CD4-positive, CD25-positive, alpha-beta regulatory T cell (primary cell): ENCODE measurements around the gene GPATCH1. TPM values are rescaled to one million over a fixed set of nuclear protein-coding genes. Genes with fewer than 3 reads are reported as not detected.

ENCODE experiments used
- ATAC-seq, 2 donors: fragments of 150-1000 bp; cut with Tn5 transposase; one replicate each; pipeline ENCODE4 v1.10.0; 2021; ENCODE audit warnings: low read depth in 2 of 2, moderate number of reproducible peaks in 2 of 2, moderate library complexity in 1 of 2
- DNase-seq, 3 donors: peaks; one replicate each; pipeline versions ENCODE4 v3.0.0 to v3.0.0-alpha.2; 2012 to 2022; ENCODE audit warnings: mixed read lengths in 1 of 3
- H3K27ac ChIP-seq: one replicate; pipeline ENCODE4 v1.7.0; 2013; ENCODE audit warnings: mild to moderate bottlenecking, low read length; ENCODE audit not compliant: insufficient read depth, poor library complexity, severe bottlenecking
- H3K27me3 ChIP-seq: one replicate; pipeline ENCODE4 v1.7.0; 2013; ENCODE audit warnings: low read length; ENCODE audit not compliant: control insufficient read depth, insufficient read depth
- H3K36me3 ChIP-seq: one replicate; pipeline ENCODE4 v1.7.0; 2013; ENCODE audit warnings: mild to moderate bottlenecking, low read length, moderate library complexity; ENCODE audit not compliant: control insufficient read depth, insufficient read depth
- H3K4me1 ChIP-seq: 2 replicates; pipeline ENCODE4 v1.7.0; 2013; ENCODE audit warnings: mild to moderate bottlenecking, low read length; ENCODE audit not compliant: insufficient read depth, control insufficient read depth, poor library complexity, severe bottlenecking
- H3K4me3 ChIP-seq: one replicate; pipeline ENCODE4 v1.7.0; 2013; ENCODE audit warnings: low read depth, mild to moderate bottlenecking, low read length, moderate library complexity
- H3K9me3 ChIP-seq, 2 experiments: 1 replicate in 1 of 2; 2 replicates in 1 of 2; pipeline ENCODE4 v1.7.0; 2013; ENCODE audit warnings: low read length in 2 of 2, mild to moderate bottlenecking in 1 of 2, moderate library complexity in 1 of 2; ENCODE audit not compliant: control insufficient read depth in 2 of 2
- H3K27ac Mint-ChIP-seq, 3 donors: one replicate each; pipeline ENCODE4 v1.8.0; 2020 to 2022; ENCODE audit warnings: mild to moderate bottlenecking in 3 of 3, mixed read lengths in 3 of 3, moderate library complexity in 2 of 3
- H3K27me3 Mint-ChIP-seq: one replicate; pipeline ENCODE4 v1.8.0; 2022; ENCODE audit warnings: mild to moderate bottlenecking, mixed read lengths
- H3K36me3 Mint-ChIP-seq: one replicate; pipeline ENCODE4 v1.8.0; 2020; ENCODE audit warnings: mixed read lengths
- H3K4me1 Mint-ChIP-seq, 4 donors: one replicate each; pipeline ENCODE4 v1.8.0; 2020 to 2022; ENCODE audit warnings: mixed read lengths in 4 of 4, mild to moderate bottlenecking in 1 of 4
- H3K4me3 Mint-ChIP-seq, 4 donors: one replicate each; pipeline ENCODE4 v1.8.0; 2020 to 2022; ENCODE audit warnings: mild to moderate bottlenecking in 4 of 4, mixed read lengths in 4 of 4, moderate library complexity in 3 of 4
- H3K9me3 Mint-ChIP-seq, 7 donors: one replicate each; pipeline ENCODE4 v1.8.0; 2020 to 2022; ENCODE audit warnings: mixed read lengths in 7 of 7, mild to moderate bottlenecking in 3 of 7, moderate library complexity in 2 of 7
- polyA plus RNA-seq, 4 donors: library from polyadenylated mRNA; unstranded; fragments of 300-500 nt; fragmentation: Illumina TruSeq; gene quantifications; one replicate each; pipeline ENCODE4 v1.2.3, GENCODE V29; 2021
- total RNA-seq: library from RNA; stranded (reverse); gene quantifications from one replicate; pipeline ENCODE4 v1.2.3, GENCODE V29; 2022

GPATCH1 gene
- total and polyA plus RNA-seq, 5 donors from 2014 or later: 3.9 to 9.6 (median 5.0) TPM

DNA sequence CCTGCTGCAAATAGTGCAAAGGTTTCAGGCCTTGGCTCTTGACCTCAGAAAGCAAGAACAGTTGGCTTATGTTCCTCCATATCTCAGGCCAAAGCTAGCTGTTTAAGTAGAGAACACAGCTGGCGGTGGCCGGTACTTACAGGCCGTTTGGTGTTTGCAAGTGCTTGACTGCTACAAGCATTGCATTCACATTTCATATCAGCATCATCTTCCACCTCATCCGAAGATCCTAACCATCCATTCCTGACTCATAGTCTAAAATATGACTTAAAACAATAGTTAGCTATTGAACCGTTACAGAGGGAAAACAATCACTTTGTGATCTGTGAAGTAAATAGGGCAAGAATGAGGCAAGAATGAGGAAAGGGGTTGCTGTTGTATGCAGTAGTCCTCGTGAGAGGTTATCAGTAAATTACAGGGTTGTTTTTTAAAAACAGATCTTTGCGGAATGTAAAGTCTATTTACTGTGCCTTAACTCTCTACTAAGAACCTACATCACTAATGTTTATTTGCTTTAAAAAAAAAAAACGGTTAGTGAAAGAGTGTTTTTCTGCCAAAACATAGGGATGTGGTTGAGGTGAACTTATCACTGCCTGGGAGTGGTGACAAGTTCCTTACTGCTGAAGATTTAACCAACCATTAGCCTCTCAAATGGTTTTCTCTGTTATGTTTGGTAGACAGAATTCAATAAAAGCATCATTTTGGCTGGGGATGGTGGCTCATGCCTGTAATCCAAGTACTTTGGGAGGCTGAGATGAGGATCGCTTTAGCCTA, 29.3 kb downstream of the GPATCH1 start:
- no peak overlapping the region for H3K4me3 Mint-ChIP-seq
- no peaks in the 10 kb centered on the region for H3K9me3 Mint-ChIP-seq
- Histone ChIP-seq H3K27me3 (no peaks in the 10 kb centered on the region), H3K4me3 (no peak overlapping the region), H3K27ac (no peak overlapping the region), H3K4me1 (no peaks in the 10 kb centered on the region), H3K9me3 (no peaks in the 10 kb centered on the region), H3K36me3 (peaks cover 78% of the 10 kb centered on the region)
- no peak for DNase-seq
- peaks cover 33% of the 10 kb centered on the region for H3K36me3 Mint-ChIP-seq
- no peaks in the 10 kb centered on the region for H3K4me1 Mint-ChIP-seq
- H3K27me3 Mint-ChIP-seq: no peaks in the 10 kb centered on the region
- no peak for ATAC-seq
- peak overlapping the region in 1 of 3 donors; percentile 29 for H3K27ac Mint-ChIP-seq

DNA sequence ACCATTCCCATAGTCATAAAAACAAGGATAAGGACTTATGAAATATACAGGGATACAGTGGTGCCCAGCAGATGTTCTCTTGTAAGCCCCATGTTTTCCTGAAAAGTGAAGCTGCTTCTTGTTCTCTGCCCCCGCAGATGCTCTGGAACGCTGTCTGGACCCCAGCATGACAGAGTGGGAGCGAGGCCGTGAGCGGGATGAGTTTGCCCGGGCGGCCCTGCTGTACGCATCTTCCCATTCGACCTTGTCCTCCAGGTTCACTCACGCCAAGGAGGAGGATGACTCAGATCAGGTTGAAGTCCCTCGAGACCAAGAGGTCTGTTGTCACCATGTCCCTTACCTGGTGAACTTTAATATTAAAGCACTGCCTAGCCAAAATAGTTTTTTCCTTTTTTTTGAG, 30.6 kb downstream of the GPATCH1 start:
- Histone ChIP-seq H3K27me3 (no peaks in the 10 kb centered on the region), H3K36me3 (peaks cover 81% of the 10 kb centered on the region), H3K4me3 (no peak overlapping the region), H3K9me3 (no peaks in the 10 kb centered on the region), H3K27ac (no peak overlapping the region), H3K4me1 (no peaks in the 10 kb centered on the region)
- no peaks in the 10 kb centered on the region for H3K4me1 Mint-ChIP-seq
- peaks cover 34% of the 10 kb centered on the region for H3K36me3 Mint-ChIP-seq
- DNase-seq: no peak
- no peaks in the 10 kb centered on the region for H3K27me3 Mint-ChIP-seq
- no peak for ATAC-seq
- no peak overlapping the region for H3K4me3 Mint-ChIP-seq
- H3K27ac Mint-ChIP-seq: no peak overlapping the region
- no peaks in the 10 kb centered on the region for H3K9me3 Mint-ChIP-seq

DNA sequence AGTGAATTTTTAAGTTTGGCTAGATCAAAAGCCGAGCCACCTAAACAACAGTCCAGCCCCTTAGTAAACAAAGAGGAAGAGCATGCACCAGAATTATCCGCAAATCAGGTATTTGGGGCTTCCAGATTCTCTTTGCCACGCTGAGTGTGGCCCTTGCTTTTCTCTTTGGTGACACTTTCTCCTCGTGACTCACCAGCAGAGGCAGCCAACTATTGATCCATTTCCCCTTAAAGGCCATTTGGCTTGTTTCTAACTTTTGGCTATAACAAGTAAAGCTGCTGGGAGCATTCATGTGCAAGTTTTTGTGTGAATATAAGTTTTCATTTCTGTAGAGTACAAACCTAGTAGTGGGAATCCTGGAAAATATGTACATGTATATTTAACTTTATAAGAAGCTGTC, 33.3 kb downstream of the GPATCH1 start:
- Histone ChIP-seq H3K4me3 (no peak overlapping the region), H3K27me3 (no peaks in the 10 kb centered on the region), H3K9me3 (no peaks in the 10 kb centered on the region), H3K27ac (no peak overlapping the region), H3K4me1 (no peaks in the 10 kb centered on the region), H3K36me3 (peaks cover 82% of the 10 kb centered on the region)
- peaks cover 45% of the 10 kb centered on the region for H3K36me3 Mint-ChIP-seq
- ATAC-seq: no peak
- H3K4me1 Mint-ChIP-seq: peaks cover 0 to 4% (median 0%) of the 10 kb centered on the region in 4 donors
- H3K4me3 Mint-ChIP-seq: no peak overlapping the region
- no peak overlapping the region for H3K27ac Mint-ChIP-seq
- DNase-seq: no peak
- H3K9me3 Mint-ChIP-seq: no peaks in the 10 kb centered on the region
- H3K27me3 Mint-ChIP-seq: no peaks in the 10 kb centered on the region

DNA sequence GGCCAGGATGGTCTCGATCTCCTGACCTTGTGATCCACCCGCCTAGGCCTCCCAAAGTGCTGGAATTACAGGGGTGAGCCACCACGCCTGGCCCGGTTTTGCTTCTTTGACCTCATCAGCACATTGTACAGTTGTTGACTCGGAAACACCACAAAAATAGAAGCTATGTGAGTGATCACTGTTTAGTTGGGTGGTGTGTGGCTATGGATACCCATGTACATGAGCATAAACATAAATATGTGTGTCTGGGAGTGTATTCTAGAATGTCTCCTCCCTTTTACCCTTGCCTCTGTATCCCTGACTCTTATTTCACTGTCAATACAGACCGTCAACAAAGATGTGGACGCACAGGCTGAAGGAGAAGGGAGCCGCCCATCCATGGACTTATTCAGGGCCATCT, 36.5 kb downstream of the GPATCH1 start:
- Mint-ChIP-seq H3K4me1 (peaks cover 0 to 4% (median 0%) of the 10 kb centered on the region in 4 donors), H3K27me3 (no peaks in the 10 kb centered on the region), H3K9me3 (no peaks in the 10 kb centered on the region), H3K36me3 (peaks cover 26% of the 10 kb centered on the region), H3K27ac (no peak overlapping the region), H3K4me3 (no peak overlapping the region)
- Histone ChIP-seq H3K36me3 (peaks cover 59% of the 10 kb centered on the region), H3K4me1 (no peaks in the 10 kb centered on the region), H3K27me3 (no peaks in the 10 kb centered on the region), H3K4me3 (no peak overlapping the region), H3K27ac (no peak overlapping the region), H3K9me3 (no peaks in the 10 kb centered on the region)
- DNase-seq (no peak), ATAC-seq (no peak)

DNA sequence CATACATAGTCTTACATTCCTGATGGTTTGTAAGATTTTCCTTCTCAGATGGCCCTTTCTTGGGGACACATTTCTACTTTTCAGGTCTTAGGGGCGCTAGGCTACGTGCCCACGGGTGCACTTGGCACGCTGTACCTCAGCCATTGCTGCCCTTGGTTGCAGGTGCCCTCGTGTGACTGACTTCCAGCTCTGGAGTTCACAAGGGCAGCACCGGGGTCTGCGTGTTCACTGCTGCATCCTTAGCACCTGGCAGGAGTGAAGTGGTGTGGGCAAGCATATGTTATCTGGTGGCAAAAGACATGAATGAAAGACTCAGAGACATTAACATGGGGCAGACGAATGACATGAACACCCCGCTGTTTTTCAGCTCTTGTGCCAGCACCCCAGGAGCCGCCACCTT, 37.7 kb downstream of the GPATCH1 start:
- DNase-seq: no peak
- Histone ChIP-seq H3K4me1 (no peaks in the 10 kb centered on the region), H3K27me3 (no peaks in the 10 kb centered on the region), H3K9me3 (no peaks in the 10 kb centered on the region), H3K36me3 (peaks cover 49% of the 10 kb centered on the region), H3K4me3 (no peak overlapping the region), H3K27ac (no peak overlapping the region)
- Mint-ChIP-seq H3K27ac (no peak overlapping the region), H3K36me3 (peaks cover 26% of the 10 kb centered on the region), H3K4me3 (no peak overlapping the region), H3K9me3 (no peaks in the 10 kb centered on the region), H3K4me1 (peaks cover 0 to 4% (median 0%) of the 10 kb centered on the region in 4 donors), H3K27me3 (no peaks in the 10 kb centered on the region)
- ATAC-seq: no peak

DNA sequence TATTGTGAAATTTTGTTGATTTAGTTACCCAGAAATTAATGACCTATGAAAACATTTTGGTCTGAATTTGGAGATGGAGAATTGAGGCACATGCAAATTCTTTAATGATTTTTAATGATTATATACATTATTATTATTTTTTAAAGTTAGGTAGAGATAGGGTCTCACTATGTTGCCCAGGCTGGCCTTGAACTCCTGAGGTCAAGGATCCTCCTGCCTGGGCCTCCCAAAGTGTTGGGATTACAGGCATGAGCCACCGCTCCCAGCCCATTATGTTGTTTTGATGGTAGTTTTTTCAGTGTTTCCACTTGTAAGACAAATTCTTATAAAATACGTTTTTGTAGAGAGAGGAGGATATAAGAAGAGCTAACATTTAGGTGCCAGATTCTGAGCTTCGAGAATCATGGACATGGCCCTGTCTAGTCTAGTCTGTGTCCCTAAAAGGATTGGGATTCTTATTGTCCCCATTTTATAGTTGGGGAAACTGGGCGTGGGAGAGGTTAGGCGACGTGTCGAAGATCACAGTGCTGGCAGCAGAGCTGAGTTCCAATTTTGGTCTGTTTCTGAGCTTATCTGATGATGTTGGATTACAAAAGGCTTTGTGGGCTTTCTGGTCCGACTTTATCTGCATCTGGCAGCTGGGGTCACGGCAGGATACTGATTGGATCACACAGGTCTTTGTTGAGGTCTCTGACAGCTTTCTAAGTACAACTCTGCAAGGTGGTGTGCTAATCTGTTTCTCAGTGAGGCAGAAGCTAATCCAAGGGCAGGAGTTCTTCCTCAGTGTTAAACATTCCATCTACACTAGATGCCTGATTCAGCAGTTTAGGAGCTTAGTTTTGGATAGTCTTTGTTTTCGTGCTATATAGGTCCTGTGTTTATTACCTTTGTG, 43.5 kb downstream of the GPATCH1 start:
- Mint-ChIP-seq H3K4me1 (peaks cover 0 to 7% (median 3%) of the 10 kb centered on the region in 4 donors), H3K36me3 (peaks cover 29% of the 10 kb centered on the region), H3K27me3 (no peaks in the 10 kb centered on the region), H3K4me3 (no peak overlapping the region), H3K9me3 (no peaks in the 10 kb centered on the region), H3K27ac (no peak overlapping the region)
- H3K4me3 ChIP-seq: no peak overlapping the region
- no peak for ATAC-seq
- H3K27me3 ChIP-seq: no peaks in the 10 kb centered on the region
- H3K27ac ChIP-seq: no peak overlapping the region
- peaks cover 32% of the 10 kb centered on the region for H3K36me3 ChIP-seq
- peaks cover 5% of the 10 kb centered on the region for H3K4me1 ChIP-seq
- no peak for DNase-seq
- H3K9me3 ChIP-seq: no peaks in the 10 kb centered on the region

DNA sequence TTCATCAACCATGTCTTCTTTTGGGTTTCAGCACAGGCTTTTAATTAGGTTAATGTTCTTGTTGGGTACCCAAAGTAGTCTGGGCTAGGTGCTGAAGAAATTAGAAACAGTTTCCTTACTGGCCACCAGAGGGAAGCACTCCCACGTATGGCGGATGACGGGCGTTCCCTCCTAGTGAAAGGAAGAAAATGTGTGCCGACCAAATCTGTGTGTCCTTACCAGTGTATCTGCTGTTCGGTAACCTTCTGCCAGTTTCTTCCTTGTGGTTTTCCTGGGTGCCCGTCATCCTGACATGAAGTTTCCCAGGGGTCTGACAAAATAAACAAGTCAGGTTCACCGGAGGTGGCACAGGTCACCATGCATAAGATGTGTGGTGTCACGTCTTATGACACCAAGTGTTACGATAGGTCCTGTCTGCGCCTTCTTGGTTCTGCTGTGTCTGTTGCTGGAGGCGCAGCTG, 45.0 kb downstream of the GPATCH1 start:
- no peaks in the 10 kb centered on the region for H3K9me3 Mint-ChIP-seq
- H3K4me1 Mint-ChIP-seq: peaks cover 0 to 7% (median 3%) of the 10 kb centered on the region in 4 donors
- Histone ChIP-seq H3K9me3 (no peaks in the 10 kb centered on the region), H3K27ac (no peak overlapping the region), H3K27me3 (no peaks in the 10 kb centered on the region), H3K36me3 (peaks cover 34% of the 10 kb centered on the region), H3K4me3 (peak overlapping the region; percentile 49), H3K4me1 (peaks cover 5% of the 10 kb centered on the region)
- DNase-seq (peak; percentile 25 to 79 (median 64)), ATAC-seq (peak; percentile 81 to 88)
- no peaks in the 10 kb centered on the region for H3K27me3 Mint-ChIP-seq
- peak overlapping the region in 2 of 3 donors; percentile 33 to 38 for H3K27ac Mint-ChIP-seq
- peaks cover 36% of the 10 kb centered on the region for H3K36me3 Mint-ChIP-seq
- no peak overlapping the region for H3K4me3 Mint-ChIP-seq
